Natural killer cell (primary cell): ENCODE data around the gene AKR1D1. TPM values are rescaled to one million over a fixed set of nuclear protein-coding genes. Genes with fewer than 3 reads are reported as not detected.
"Not testable (repeated sequence)": the region's sequence is repeated elsewhere in the genome, so short reads cannot be mapped to it uniquely, and the experiment has no call there.

Source experiments
- ATAC-seq, 3 donors: fragments of 150-1000 bp in 2 of 3; fragments of 200-7000 bp in 1 of 3; cut with Tn5 transposase; 1 replicate in 1 of 3; 2 replicates in 2 of 3; pipeline ENCODE4 v1.10.0; 2021; ENCODE audit warnings: mild to moderate bottlenecking in 2 of 3, moderate library complexity in 2 of 3
- DNase-seq, 2 donors: peaks; one replicate each; pipeline versions ENCODE4 v3.0.0 to v3.0.0-alpha.2; 2013 to 2021; ENCODE audit warnings: mixed read lengths in 1 of 2
- H3K27ac ChIP-seq: one replicate; pipeline ENCODE4 v1.5.1; 2013; ENCODE audit warnings: mild to moderate bottlenecking, low read length
- H3K27me3 ChIP-seq: one replicate; pipeline ENCODE4 v1.6.1; 2013; ENCODE audit warnings: low read length; ENCODE audit not compliant: control insufficient read depth, insufficient read depth
- H3K36me3 ChIP-seq: one replicate; pipeline ENCODE4 v1.6.1; 2013; ENCODE audit warnings: low read length; ENCODE audit not compliant: control insufficient read depth, insufficient read depth
- H3K4me1 ChIP-seq: one replicate; pipeline ENCODE4 v1.6.1; 2013; ENCODE audit warnings: low read length; ENCODE audit not compliant: control insufficient read depth, insufficient read depth
- H3K4me3 ChIP-seq: one replicate; pipeline ENCODE4 v1.5.1; 2013; ENCODE audit warnings: low read length
- H3K9me3 ChIP-seq: one replicate; pipeline ENCODE4 v1.6.1; 2013; ENCODE audit warnings: low read length; ENCODE audit not compliant: control insufficient read depth, insufficient read depth
- H3K27ac Mint-ChIP-seq, 2 donors: one replicate each; pipeline ENCODE4 v1.8.0; 2022; ENCODE audit warnings: mild to moderate bottlenecking in 2 of 2, mixed read lengths in 2 of 2, moderate library complexity in 1 of 2
- H3K27me3 Mint-ChIP-seq, 2 donors: one replicate each; pipeline ENCODE4 v1.8.0; 2022; ENCODE audit warnings: low read depth in 2 of 2, mixed read lengths in 2 of 2
- H3K36me3 Mint-ChIP-seq: one replicate; pipeline ENCODE4 v1.8.0; 2022; ENCODE audit warnings: mixed read lengths
- H3K4me1 Mint-ChIP-seq, 2 donors: one replicate each; pipeline ENCODE4 v1.8.0; 2022; ENCODE audit warnings: mixed read lengths in 2 of 2
- H3K4me3 Mint-ChIP-seq: one replicate; pipeline ENCODE4 v1.8.0; 2022; ENCODE audit warnings: mild to moderate bottlenecking, moderate library complexity, mixed read lengths
- H3K9me3 Mint-ChIP-seq, 2 donors: one replicate each; pipeline ENCODE4 v1.8.0; 2022; ENCODE audit warnings: mixed read lengths in 2 of 2
- CTCF ChIP-seq: fragments of 200-600 bp; IDR thresholded peaks from one replicate; pipeline ENCODE4 v1.8.0; 2022; ENCODE audit warnings: antibody characterized with exemption
- WGBS: methylation state at CpG from one replicate; pipeline ENCODE4 v1.1.7; 2013; ENCODE audit warnings: missing lambda C conversion rate; ENCODE audit not compliant: insufficient coverage; 5-methylcytosine and 5-hydroxymethylcytosine counted together
- intact Hi-C: fragments of 100-400 bp; cut with micrococcal nuclease; formaldehyde crosslinking; loops from one replicate; pipeline ENCODE4 v1.14.2; 2022
- total RNA-seq, 4 donors: library from RNA; stranded (reverse); fragments of 120-200 nt in 1 of 4; gene quantifications; one replicate each; pipeline versions ENCODE4 v1.2.3 to v1.2.4, GENCODE V29; 2013 to 2022

The AKR1D1 gene
- total RNA-seq, 3 donors from 2014 or later (not counting 1 experiment from before 2014, with no cell fraction given): not detected

DNA sequence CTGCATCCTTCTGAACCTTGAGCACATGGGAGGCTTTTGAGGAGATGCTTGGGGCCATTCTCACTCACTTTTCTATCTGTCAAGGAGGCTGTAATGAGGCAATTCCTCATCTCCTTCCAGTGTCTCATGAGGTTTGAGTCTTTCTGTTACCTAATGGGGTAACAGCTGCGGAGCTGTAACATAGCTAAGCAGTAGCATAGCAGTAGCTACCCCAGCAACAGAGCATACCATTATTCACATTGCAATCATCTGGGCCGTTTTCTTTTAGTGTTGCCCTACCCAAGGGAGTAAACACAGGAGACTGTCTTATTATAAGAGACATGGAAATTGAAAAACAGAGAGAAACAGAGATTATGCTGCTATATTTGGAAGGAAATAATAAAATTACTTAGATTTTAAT, 68.7 kb downstream of the AKR1D1 start:
- Mint-ChIP-seq H3K4me1 (peaks cover 6 to 8% of the 10 kb centered on the region in 2 donors), H3K36me3 (no peaks in the 10 kb centered on the region), H3K27me3 (peaks cover 0 to 7% of the 10 kb centered on the region in 2 donors), H3K9me3 (no peaks in the 10 kb centered on the region), H3K4me3 (no peak overlapping the region), H3K27ac (no peak overlapping the region)
- Histone ChIP-seq H3K9me3 (no peaks in the 10 kb centered on the region), H3K4me3 (no peak overlapping the region), H3K4me1 (no peaks in the 10 kb centered on the region), H3K27me3 (no peaks in the 10 kb centered on the region), H3K27ac (no peak overlapping the region), H3K36me3 (no peaks in the 10 kb centered on the region)
- TF ChIP-seq CTCF: no peak
- no peak for DNase-seq
- intact Hi-C loops: no loop called here
- 92% methylated on average over 1 of the region's 2 CpGs for WGBS
- ATAC-seq: no peak

DNA sequence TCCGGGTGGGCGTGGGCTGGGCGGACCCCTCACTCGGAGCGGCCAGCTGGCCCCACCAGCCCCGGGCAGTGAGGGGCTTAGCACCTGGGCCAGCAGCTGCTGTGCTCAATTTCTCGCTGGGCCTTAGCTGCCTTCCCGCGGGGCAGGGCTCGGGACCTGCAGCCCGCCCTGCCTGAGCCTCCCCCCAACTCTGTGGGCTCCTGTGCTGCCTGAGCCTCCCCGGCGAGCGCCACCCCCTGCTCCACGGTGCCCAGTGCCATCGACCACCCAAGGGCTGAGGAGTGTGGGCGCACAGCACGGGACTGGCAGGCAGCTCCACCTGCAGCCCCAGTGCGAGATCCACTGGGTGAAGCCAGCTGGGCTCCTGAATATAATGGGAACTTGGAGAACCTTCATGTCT, 70.0 kb downstream of the AKR1D1 start:
- H3K36me3 ChIP-seq, H3K27me3 Mint-ChIP-seq, ATAC-seq, H3K4me3 ChIP-seq, intact Hi-C loops, H3K9me3 Mint-ChIP-seq, H3K4me1 ChIP-seq, H3K4me3 Mint-ChIP-seq, H3K27ac ChIP-seq, H3K9me3 ChIP-seq, H3K27me3 ChIP-seq, H3K27ac Mint-ChIP-seq, DNase-seq, H3K36me3 Mint-ChIP-seq, H3K4me1 Mint-ChIP-seq: not testable (repeated sequence)
- WGBS: 91% methylated on average over 19 of the region's 19 CpGs

- H3K27me3 ChIP-seq, H3K36me3 ChIP-seq, H3K4me3 ChIP-seq, H3K9me3 ChIP-seq, H3K9me3 Mint-ChIP-seq, H3K4me1 Mint-ChIP-seq, H3K27me3 Mint-ChIP-seq, H3K27ac ChIP-seq, intact Hi-C loops, H3K4me1 ChIP-seq, H3K27ac Mint-ChIP-seq, DNase-seq, H3K36me3 Mint-ChIP-seq, ATAC-seq: not testable (repeated sequence)
- H3K4me3 Mint-ChIP-seq: peak overlapping the region; percentile 42
- WGBS: 36% methylated on average over 30 of the region's 32 CpGs
These were observed 70.8 kb downstream of the AKR1D1 start for GRCh38 chr7:138146757-138147734.

- ATAC-seq: no peak
- intact Hi-C loops: no loop called here
- no peak overlapping the region for H3K27ac Mint-ChIP-seq
These were observed 75.7 kb downstream of the AKR1D1 start for GRCh38 chr7:138151731-138152577.

More at GRCh38 chr7:138151731-138152577, 75.7 kb downstream of the AKR1D1 start:
- no peak for TF ChIP-seq CTCF
- Histone ChIP-seq H3K36me3 (no peaks in the 10 kb centered on the region), H3K4me1 (no peaks in the 10 kb centered on the region), H3K9me3 (no peaks in the 10 kb centered on the region), H3K27ac (no peak overlapping the region), H3K27me3 (no peaks in the 10 kb centered on the region), H3K4me3 (no peak overlapping the region)
- Mint-ChIP-seq H3K4me1 (peaks cover 4 to 5% of the 10 kb centered on the region in 2 donors), H3K9me3 (no peaks in the 10 kb centered on the region), H3K4me3 (no peak overlapping the region), H3K36me3 (no peaks in the 10 kb centered on the region), H3K27me3 (peaks cover 0 to 8% of the 10 kb centered on the region in 2 donors)
- DNase-seq: no peak
- WGBS: 84% methylated on average over 3 of the region's 4 CpGs
